LNCAP (cell line): ENCODE data around the gene CLRN3.
A peak's percentile ranks its signal among the peaks of the same experiment; 100 is the strongest.

Source experiments
- CTCF ChIP-seq: fragments of 450-650 bp; IDR thresholded peaks from 2 replicates; pipeline ENCODE4 v1.5.1; 2017; ENCODE audit warnings: mild to moderate bottlenecking

Gene CLRN3

GRCh38 chr10:127908959-127909267 is 16.2 kb upstream of the CLRN3 start:
- TF ChIP-seq CTCF = no peak

GRCh38 chr10:127908106-127908958 is 15.6 kb upstream of the CLRN3 start:
- TF ChIP-seq CTCF = no peak

GRCh38 chr10:127907411-127908105 is 14.8 kb upstream of the CLRN3 start:
- no peak for TF ChIP-seq CTCF

- peak; percentile 92 for TF ChIP-seq CTCF
These were observed 14.0 kb upstream of the CLRN3 start, which contains the start of gene PTPRE for GRCh38 chr10:127906548-127907377. TSS of gene PTPRE (plus strand) at chr10:127907103. CDS start at chr10:128040882, 133,779 bp downstream.

GRCh38 chr10:127905848-127906261 is 13.1 kb upstream of the CLRN3 start:
- TF ChIP-seq CTCF = no peak

GRCh38 chr10:127905001-127905847 is 12.5 kb upstream of the CLRN3 start:
- no peak for TF ChIP-seq CTCF
